Gastroesophageal sphincter (tissue), 3 donors: ENCODE data around the gene FSTL1.

Experiments
- CTCF ChIP-seq, 4 experiments: fragments of 200-600 bp in 2 of 4; fragments of 450-650 bp in 2 of 4; sonication (generic) in 1 of 4; IDR thresholded peaks; one replicate each; pipeline ENCODE4 v1.5.1; 2017 to 2019; ENCODE audit warnings: antibody characterized with exemption in 4 of 4, mild to moderate bottlenecking in 2 of 4, moderate library complexity in 2 of 4
- POLR2A ChIP-seq, 2 donors: fragments of 450-650 bp; IDR thresholded peaks; one replicate each; pipeline ENCODE4 v1.6.1; 2017; ENCODE audit warnings: antibody characterized with exemption in 2 of 2, mild to moderate bottlenecking in 2 of 2, moderate library complexity in 1 of 2

- TF ChIP-seq POLR2A (IDR thresholded peaks at IDR 0.05): no peak
- no peak for TF ChIP-seq CTCF (IDR thresholded peaks at IDR 0.05)
Observed at GRCh38 chr3:120350401-120350941, 100.3 kb downstream of the FSTL1 start.
